ENCODE measurements around the gene COQ8A. TPM values are rescaled to one million over a fixed set of nuclear protein-coding genes. Genes with fewer than 3 reads are reported as not detected.

COQ8A gene
- total RNA-seq, 1 donor from 2014 or later: 13.8 TPM

- Histone ChIP-seq H3K79me2 (ENCODE audit: low read depth) (peaks cover 13% of the 10 kb centered on the region), H3F3A (ENCODE audit: low read depth) (no peaks in the 10 kb centered on the region), H3K4me2 (no peak overlapping the region), H3K9me3 (ENCODE audit: low read depth) (no peaks in the 10 kb centered on the region), H3K36me3 (no peaks in the 10 kb centered on the region), H3K4me3 (no peak overlapping the region), H3K9ac (no peak overlapping the region), H2AFZ (replicated peaks) (no peak overlapping the region), H3K27me3 (no peaks in the 10 kb centered on the region), H3K4me1 (peaks cover 11% of the 10 kb centered on the region), H4K20me1 (ENCODE audit: low read depth) (no peaks in the 10 kb centered on the region), H3K27ac (no peak overlapping the region)
- H3K27ac Mint-ChIP-seq: no peak overlapping the region
- peaks cover 7% of the 10 kb centered on the region for H3K27me3 Mint-ChIP-seq (ENCODE audit: insufficient read depth, low read depth)
- H3K36me3 Mint-ChIP-seq: no peaks in the 10 kb centered on the region
- no peaks in the 10 kb centered on the region for H3K9me3 Mint-ChIP-seq
- no peak overlapping the region for H3K4me3 Mint-ChIP-seq
- H3K4me1 Mint-ChIP-seq: peaks cover 24% of the 10 kb centered on the region
- TF ChIP-seq EZH2phosphoT487 (IDR thresholded peaks at IDR 0.05) (no peak), CTCF (IDR thresholded peaks at IDR 0.05) (no peak), EZH2 (IDR thresholded peaks at IDR 0.05) (no peak)
- DNase-seq (ENCODE audit: low spot score): no peak
Measured at GRCh38 chr1:226946841-226947240, 6.7 kb downstream of the COQ8A start.

- no peaks in the 10 kb centered on the region for H4K20me1 ChIP-seq (ENCODE audit: low read depth)
- Mint-ChIP-seq H3K36me3 (no peaks in the 10 kb centered on the region), H3K9me3 (no peaks in the 10 kb centered on the region), H3K4me3 (no peak overlapping the region), H3K27ac (no peak overlapping the region), H3K27me3 (ENCODE audit: insufficient read depth, low read depth) (peaks cover 7% of the 10 kb centered on the region), H3K4me1 (peaks cover 18% of the 10 kb centered on the region)
- H2AFZ ChIP-seq (replicated peaks): no peak overlapping the region
- H3K4me1 ChIP-seq: peaks cover 11% of the 10 kb centered on the region
- DNase-seq (ENCODE audit: low spot score): no peak
- H3K27me3 ChIP-seq: no peaks in the 10 kb centered on the region
- no peaks in the 10 kb centered on the region for H3K36me3 ChIP-seq
- H3K9ac ChIP-seq: no peak overlapping the region
- H3K4me3 ChIP-seq: no peak overlapping the region
- no peaks in the 10 kb centered on the region for H3F3A ChIP-seq (ENCODE audit: low read depth)
- H3K4me2 ChIP-seq: no peak overlapping the region
- peaks cover 8% of the 10 kb centered on the region for H3K79me2 ChIP-seq (ENCODE audit: low read depth)
- no peaks in the 10 kb centered on the region for H3K9me3 ChIP-seq (ENCODE audit: low read depth)
- TF ChIP-seq EZH2phosphoT487 (IDR thresholded peaks at IDR 0.05) (no peak), EZH2 (IDR thresholded peaks at IDR 0.05) (no peak), CTCF (IDR thresholded peaks at IDR 0.05) (no peak)
- no peak overlapping the region for H3K27ac ChIP-seq
Measured at GRCh38 chr1:226948051-226948450, 8.0 kb downstream of the COQ8A start.

GRCh38 chr1:226948480-226948879 lies 8.4 kb downstream of the COQ8A start:
- Mint-ChIP-seq H3K27ac (no peak overlapping the region), H3K36me3 (no peaks in the 10 kb centered on the region), H3K4me1 (peaks cover 18% of the 10 kb centered on the region), H3K9me3 (no peaks in the 10 kb centered on the region), H3K27me3 (ENCODE audit: insufficient read depth, low read depth) (peaks cover 4% of the 10 kb centered on the region), H3K4me3 (no peak overlapping the region)
- H3K27me3 ChIP-seq: no peaks in the 10 kb centered on the region
- H3K27ac ChIP-seq: no peak overlapping the region
- H4K20me1 ChIP-seq (ENCODE audit: low read depth): no peaks in the 10 kb centered on the region
- no peaks in the 10 kb centered on the region for H3K9me3 ChIP-seq (ENCODE audit: low read depth)
- H3K79me2 ChIP-seq (ENCODE audit: low read depth): peaks cover 4% of the 10 kb centered on the region
- H3F3A ChIP-seq (ENCODE audit: low read depth): no peaks in the 10 kb centered on the region
- DNase-seq (ENCODE audit: low spot score): no peak
- no peak for TF ChIP-seq CTCF (IDR thresholded peaks at IDR 0.05)
- no peak for TF ChIP-seq EZH2 (IDR thresholded peaks at IDR 0.05)
- no peak for TF ChIP-seq EZH2phosphoT487 (IDR thresholded peaks at IDR 0.05)
- H3K4me2 ChIP-seq: no peak overlapping the region
- no peak overlapping the region for H3K9ac ChIP-seq
- no peak overlapping the region for H3K4me3 ChIP-seq
- H3K36me3 ChIP-seq: no peaks in the 10 kb centered on the region
- peaks cover 11% of the 10 kb centered on the region for H3K4me1 ChIP-seq
- no peak overlapping the region for H2AFZ ChIP-seq (replicated peaks)
